HS-27A (cell line): ENCODE results near the gene ZC3H11A.

Source experiments
- DNase-seq: peaks from one replicate; pipeline ENCODE4 v3.0.0-alpha.2; 2012; ENCODE audit warnings: low read depth, missing footprints

ZC3H11A gene

GRCh38 chr1:203842559-203842876 is 47.1 kb downstream of the ZC3H11A start:
- DNase-seq, result no peak

- no peak for DNase-seq
These were observed 48.0 kb downstream of the ZC3H11A start for GRCh38 chr1:203843435-203843834.
